HG03060 (cell line): ENCODE measurements around the gene CRABP1.

ENCODE experiments used
- ATAC-seq: cut with Tn5 transposase; IDR thresholded peaks from one replicate; pipeline ENCODE4 v1.9.1; 2021; ENCODE audit warnings: low read depth, moderate number of reproducible peaks; ENCODE audit not compliant: unreplicated experiment

CRABP1 gene

GRCh38 chr15:78343276-78344060 is 3.3 kb downstream of the CRABP1 start:
- ATAC-seq: no peak

DNA sequence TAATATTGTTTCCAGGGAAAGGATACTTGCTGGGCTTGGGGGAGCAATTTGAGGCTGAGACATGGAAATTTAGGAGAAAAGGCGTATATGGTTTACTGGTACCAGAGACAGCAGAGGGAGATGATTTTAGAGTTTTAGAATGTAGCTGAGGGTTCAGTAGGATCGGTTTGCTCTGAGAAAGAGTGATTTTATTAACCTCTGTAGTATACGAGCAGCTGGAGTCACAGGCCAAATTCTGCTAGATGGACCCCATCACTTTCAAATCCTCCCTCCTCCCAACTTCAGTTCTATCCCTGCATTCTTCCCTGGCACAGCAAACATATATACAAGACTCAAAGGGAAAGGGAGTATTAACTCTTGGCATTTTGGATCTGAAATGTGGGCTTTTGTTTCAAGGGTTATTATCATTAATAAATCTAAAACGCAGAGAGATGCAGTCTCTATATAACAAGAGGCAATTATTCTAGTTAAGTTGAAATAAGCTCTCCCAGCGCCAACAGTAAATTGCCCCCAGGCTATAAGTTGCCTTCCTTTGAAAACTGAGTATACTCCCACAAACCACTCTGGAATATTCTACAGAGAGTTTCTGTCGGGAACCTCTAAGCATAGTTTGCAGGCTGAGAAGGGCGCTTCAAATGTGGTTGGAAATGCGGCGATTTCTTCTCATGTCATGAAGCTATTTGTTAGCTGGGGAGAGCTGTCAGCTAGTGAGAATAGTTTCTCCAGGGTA is 5.4 kb downstream of the CRABP1 start:
- no peak for ATAC-seq

- no peak for ATAC-seq
These were observed 7.7 kb downstream of the CRABP1 start for GRCh38 chr15:78347586-78348543.

GRCh38 chr15:78350058-78350457 is 9.9 kb downstream of the CRABP1 start:
- ATAC-seq: no peak

DNA sequence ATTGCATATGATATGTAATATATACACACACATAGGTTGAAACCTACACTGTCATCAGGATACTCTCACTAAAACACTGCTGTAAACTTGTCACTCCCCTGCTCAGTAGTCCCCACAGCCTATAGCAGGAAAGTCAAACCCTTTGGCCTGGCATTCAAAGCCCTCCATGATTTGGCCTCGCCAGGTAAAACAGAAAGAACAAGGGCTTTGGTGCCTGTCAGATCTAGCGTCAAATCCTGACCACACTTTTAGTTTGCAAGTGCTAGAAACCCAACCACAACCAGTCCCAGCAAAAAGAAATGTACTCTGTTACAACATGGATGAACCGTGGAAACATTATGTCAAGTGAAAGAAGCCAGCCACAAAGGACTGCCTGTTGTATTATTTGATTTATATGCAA is 11.4 kb downstream of the CRABP1 start:
- ATAC-seq: no peak

DNA sequence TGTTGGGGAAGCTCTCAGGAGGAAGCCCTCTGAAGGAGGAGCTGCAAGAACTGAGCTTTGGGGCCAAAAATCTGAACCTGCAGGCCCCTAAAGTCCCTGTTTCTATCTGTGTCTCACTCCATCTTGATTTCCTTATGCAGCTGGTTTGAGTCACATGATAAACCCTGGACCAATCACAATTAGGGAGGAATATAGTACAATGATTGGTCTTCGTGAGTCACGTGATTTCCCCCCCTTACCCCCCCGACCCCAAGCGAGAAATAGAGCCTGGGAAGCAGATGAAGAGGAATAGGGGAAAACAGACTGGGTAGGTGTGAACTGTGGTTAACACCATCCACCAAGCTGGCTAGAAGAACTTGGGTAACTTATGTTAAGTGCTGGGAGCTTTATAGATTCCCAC is 12.9 kb downstream of the CRABP1 start:
- no peak for ATAC-seq

- no peak for ATAC-seq
These were observed 15.0 kb downstream of the CRABP1 start for GRCh38 chr15:78355177-78355576.

- ATAC-seq: no peak
These were observed 18.1 kb downstream of the CRABP1 start for GRCh38 chr15:78358102-78358870.

- ATAC-seq: no peak
These were observed 19.1 kb downstream of the CRABP1 start for GRCh38 chr15:78359041-78359808.

- ATAC-seq: no peak
These were observed 20.2 kb downstream of the CRABP1 start for GRCh38 chr15:78360367-78360801.

DNA sequence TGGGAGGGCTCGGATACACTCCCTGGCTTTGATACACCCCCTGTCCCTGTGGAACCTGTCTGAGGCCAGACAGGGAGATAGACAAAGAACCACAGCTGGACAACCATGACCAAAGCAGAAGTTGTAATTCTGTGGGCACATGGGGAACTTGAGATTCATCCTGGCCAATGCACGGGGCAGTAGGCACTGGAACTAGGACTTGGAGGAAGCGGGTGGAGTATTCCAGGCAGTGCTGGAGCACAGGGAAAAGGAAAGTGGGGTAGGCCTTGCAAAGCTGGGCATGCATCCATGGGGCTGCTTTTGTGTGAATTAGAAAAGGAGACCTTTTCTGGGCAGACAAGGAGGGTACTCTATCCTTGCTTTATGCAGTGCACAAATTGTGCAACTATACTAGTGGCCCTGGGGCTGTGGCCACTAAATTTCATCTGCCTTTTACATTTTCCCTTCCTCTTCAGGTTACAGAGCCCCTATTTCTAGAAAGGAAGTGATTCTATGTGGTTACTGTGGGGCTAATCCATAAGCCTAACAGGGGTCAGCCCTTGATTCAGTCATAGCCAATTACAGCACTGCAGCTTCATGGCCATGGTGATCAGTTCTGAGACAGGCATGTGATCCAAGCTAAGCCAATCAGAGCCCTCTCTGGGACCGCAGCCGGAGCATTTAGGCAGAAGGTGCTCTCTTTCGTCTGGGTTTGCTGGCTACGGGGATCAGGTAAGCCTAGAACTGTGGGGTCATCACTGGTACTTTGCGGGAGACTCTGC is 21.0 kb downstream of the CRABP1 start:
- no peak for ATAC-seq

DNA sequence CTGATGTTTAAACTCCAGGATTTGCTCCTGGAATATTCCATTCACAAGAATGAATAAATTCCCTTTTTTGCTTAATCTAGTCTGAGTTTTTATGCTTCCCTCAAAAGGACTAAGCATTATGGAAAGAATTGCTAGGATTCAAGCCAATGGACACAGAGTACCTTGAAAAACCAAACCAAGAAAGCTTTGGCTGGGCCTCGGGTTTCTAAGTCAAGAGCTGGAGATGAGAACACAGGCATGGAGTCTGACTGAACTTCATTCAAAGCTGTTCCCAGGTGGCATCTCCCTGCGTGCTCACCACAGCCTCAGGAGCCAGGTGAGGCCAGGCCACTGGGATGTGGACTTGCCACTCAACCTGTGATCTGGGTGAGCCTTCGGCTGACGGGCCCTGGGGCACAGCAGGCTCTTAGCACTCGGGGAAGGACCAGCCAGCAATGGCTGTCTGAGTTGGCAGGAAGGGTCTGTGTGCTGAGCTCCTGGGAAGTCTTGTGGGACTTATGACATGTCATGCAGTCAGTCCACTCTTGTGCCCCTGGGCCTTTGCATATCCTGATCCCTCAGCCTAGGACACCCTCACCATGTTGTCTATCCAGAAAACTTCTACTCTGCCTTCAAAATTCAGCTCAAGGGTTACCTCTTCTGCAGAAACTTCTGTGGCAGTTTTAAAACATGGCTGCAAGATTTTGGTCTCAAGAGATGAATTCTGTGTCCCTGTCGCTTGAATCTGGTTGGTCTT is 21.8 kb downstream of the CRABP1 start:
- no peak for ATAC-seq

GRCh38 chr15:78362716-78363380 is 22.7 kb downstream of the CRABP1 start:
- ATAC-seq: no peak

GRCh38 chr15:78363381-78363734 is 23.2 kb downstream of the CRABP1 start:
- ATAC-seq: no peak

GRCh38 chr15:78364233-78364632 is 24.1 kb downstream of the CRABP1 start:
- no peak for ATAC-seq

DNA sequence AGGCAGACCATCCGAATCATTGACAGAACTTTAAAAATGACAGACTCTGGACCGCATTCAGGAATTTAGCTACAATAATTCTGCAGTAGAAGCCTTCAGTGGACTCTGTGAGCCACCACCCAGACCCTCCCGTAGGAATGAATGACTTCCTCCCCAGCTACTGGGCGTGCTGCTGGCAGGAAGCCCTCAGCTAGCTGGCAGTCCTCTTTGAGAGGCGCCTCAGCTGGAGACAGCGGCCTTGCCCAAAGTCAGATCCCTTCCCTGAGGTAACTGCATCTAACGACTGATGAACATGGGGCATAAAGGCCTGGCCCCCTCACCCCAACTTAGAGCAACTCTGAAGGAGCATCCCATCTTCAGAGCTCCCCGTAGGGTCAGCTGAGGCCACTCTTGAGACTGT is 25.8 kb downstream of the CRABP1 start:
- no peak for ATAC-seq

DNA sequence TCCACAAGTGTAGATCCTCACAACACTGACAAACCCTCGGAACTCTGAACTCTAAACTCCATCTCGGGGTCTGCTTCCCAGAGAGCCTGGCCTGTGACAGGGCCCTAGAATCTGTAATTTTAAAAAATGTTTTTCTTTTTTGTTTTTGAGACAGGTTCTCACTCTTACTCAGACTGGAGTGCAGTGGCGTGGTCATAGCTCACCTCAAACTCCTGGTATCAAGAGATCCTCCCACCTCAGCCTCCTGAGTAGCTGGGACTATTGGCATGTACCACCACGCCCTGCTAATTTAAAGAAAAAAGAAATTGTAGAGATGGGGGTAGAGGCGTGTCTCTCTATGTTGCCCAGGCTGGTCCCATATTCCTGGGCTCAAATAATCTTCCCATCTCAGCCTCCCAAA is 26.2 kb downstream of the CRABP1 start:
- ATAC-seq: no peak

- ATAC-seq: no peak
These were observed 28.5 kb downstream of the CRABP1 start for GRCh38 chr15:78368651-78369050.
